Skin of body (tissue), 3 donors: ENCODE measurements around the gene IFNA7. TPM values are rescaled to one million over a fixed set of nuclear protein-coding genes. Genes with fewer than 3 reads are reported as not detected.
"Not testable (repeated sequence)": the region's sequence is repeated elsewhere in the genome, so short reads cannot be mapped to it uniquely, and the experiment has no call there.

Experiments
- DNase-seq: peaks from one replicate; lab custom pipeline; 2025; lab: John Stamatoyannopoulos, UW
- small RNA-seq: library from RNA; depleted of rRNA; stranded (forward); fragments of <200 nt; gene quantifications from one replicate; pipeline ENCODE3, GENCODE V24; 2014; ENCODE audit warnings: low replicate concordance
- total RNA-seq: library from RNA; depleted of rRNA; stranded (reverse); fragments of >200 nt; gene quantifications from one replicate; pipeline ENCODE4 v1.2.3, GENCODE V29; 2014

The IFNA7 gene
- total RNA-seq, 1 donor from 2014 or later: not detected

DNA sequence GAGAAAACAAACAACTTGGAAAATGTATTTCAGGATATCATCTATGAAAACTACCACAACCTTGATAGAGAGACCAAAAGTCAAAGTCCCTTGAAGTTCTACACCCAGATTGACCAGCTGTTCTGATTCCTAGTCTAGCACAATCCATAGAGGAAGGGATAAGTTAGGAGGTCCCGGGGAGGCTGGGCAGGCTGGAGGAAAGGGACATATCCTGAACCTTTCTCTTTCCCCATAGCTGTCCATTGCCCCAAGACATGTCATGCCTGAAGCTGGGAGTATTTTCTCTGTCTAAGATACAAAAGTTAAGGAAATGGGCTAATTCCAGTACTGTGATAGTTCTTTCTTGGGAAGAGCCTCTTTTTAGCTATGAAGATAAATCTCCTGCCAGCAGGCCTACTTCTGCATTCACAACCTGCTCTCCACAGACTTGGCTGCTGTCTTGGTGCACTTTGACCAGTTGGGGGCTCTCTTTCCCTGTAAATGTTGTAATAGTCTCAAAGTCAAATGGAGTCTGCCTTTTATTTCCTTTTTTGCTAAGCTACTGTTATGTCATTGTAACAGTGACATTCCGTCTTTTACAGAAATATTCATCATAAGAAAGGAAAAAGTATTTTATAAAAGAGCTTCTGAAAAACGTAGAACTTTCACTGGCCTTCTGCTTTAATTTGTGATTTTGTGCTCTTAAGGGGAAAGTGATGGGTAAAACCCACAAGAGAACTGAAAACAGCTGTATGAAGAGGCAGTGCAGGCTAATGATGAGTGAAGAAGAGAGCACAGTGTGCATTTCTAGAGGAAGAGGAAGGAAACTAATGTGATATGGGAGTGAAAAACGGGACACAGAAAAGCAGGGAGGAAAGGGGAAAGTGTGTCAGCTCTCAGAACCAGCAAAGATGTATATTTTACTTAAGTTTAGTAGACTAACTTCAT is 18.9 kb downstream of the IFNA7 start:
- not testable (repeated sequence) for DNase-seq

DNA sequence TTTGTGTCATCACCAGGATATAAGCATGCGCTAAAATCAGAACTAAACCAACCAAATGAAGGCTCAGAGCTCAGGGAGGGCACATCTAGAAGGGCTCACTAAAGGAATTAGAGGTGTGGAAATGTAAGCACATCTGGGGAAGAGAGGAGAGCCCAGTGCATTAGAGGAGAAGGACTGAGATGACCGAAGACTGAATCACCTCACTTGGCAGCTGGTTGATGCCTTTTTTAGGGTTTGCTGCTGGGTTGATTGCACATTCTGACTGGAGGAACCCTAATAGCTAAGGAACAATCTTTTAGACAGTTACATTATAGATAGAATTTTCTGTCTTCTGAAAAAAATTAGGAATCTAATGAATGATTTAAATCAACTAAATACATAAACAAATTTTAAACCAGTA is 27.3 kb downstream of the IFNA7 start:
- no peak for DNase-seq

GRCh38 chr9:21172156-21172555 is 29.8 kb downstream of the IFNA7 start:
- no peak for DNase-seq

- DNase-seq: no peak
Observed at GRCh38 chr9:21171351-21171750, 30.7 kb downstream of the IFNA7 start.

DNA sequence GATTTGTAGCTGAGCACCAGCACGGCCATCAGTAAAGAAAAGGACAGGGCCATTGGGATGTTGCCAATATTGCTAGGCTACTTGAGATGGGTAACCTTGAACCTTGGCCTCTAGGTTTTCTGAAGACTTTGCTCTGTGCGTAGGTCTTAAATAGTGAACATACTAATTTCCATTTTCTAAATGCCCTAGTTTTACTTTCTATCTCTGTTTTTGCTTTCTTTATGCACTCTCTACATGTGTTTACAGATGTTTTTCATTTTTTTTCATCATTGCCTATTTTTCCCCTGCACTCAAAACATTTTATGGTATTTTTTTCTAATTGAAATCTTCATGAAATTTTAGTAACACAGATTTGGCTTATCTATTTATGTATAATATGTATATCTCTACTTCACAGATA is 35.4 kb downstream of the IFNA7 start, which contains the start of gene IFNA21:
TSS of gene IFNA21 (minus strand) at position 101 of the 400 bp plus-strand sequence. CDS start at position 53, 48 bp downstream.
- not testable (repeated sequence) for DNase-seq

GRCh38 chr9:21165516-21165915 is 36.5 kb downstream of the IFNA7 start:
- no peak for DNase-seq

- no peak for DNase-seq
Observed at GRCh38 chr9:21160178-21160577, 41.8 kb downstream of the IFNA7 start.

DNA sequence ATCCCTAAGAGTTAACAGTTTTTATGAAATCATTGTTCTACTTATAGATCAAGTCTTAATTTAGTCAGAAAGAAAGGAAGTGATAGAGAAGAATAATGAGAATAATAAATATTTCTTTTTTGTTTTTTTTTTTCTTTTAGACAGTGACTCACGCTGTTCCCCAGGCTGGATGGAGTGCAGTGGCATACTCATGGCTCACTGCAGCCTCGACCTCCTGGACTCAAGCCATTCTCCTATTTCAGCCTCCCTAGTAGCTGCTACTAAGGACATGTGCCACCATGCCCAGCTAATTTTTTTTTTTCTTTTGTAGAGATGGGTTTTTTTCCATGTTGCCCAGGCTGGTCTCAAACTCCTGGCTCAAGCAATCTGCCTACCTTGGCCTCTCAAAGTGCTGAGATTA is 46.5 kb downstream of the IFNA7 start:
- DNase-seq: no peak

DNA sequence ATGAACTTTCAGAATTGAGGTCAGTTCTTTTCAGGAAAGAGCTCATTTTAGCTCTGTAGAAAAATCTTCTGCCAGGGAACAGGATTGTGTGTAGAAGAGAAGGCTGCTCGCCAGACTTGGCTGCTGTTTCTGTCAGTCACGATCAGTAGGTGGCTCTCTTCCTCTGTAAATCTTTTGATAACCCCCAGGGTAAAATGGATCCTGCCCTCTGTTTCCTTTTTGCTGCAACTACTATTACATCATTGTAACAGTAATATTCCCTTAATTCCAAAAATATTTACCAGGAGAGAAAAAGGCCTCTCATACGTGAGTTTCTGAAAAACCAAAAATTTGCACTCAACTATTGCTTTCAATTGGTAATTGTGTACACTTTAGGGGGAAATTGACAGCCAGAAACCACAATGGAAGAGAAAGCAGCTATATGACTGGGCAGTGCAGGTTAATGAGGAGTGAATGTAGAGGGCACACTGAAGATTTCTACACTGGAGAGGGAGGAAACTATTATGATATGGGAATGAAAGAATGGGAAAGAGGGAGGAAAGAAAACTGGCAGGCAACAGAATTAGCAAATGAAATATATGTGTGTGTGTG is 47.9 kb downstream of the IFNA7 start:
- DNase-seq: no peak

- no peak for DNase-seq
Observed at GRCh38 chr9:21153336-21154017, 48.5 kb downstream of the IFNA7 start.

Small RNA genes lying within 50 kb of the gene (small RNA-seq; reads per million reads assigned to genes)
- not detected for gene RF00019

Other genes starting within 250 kb of the IFNA7 start
- 4.7 TPM for gene HACD4, start 170.6 kb downstream of the IFNA7 start, total RNA-seq
- gene IFNB1, start 124.3 kb downstream of the IFNA7 start, total RNA-seq: not detected
- gene IFNW1, start 60.4 kb downstream of the IFNA7 start, total RNA-seq: not detected
- not detected for gene IFNA21, start 35.5 kb downstream of the IFNA7 start, total RNA-seq
- not detected for gene IFNA4, start 14.6 kb downstream of the IFNA7 start, total RNA-seq
- not detected for gene IFNA10, start 4.9 kb upstream of the IFNA7 start, total RNA-seq
- gene IFNA16, start 15.1 kb upstream of the IFNA7 start, total RNA-seq: not detected
- gene IFNA17, start 26.0 kb upstream of the IFNA7 start, total RNA-seq: not detected
- gene IFNA14, start 37.8 kb upstream of the IFNA7 start, total RNA-seq: not detected
- not detected for gene IFNA5, start 103.1 kb upstream of the IFNA7 start, total RNA-seq
- gene KLHL9, start 133.2 kb upstream of the IFNA7 start, total RNA-seq: 33.2 TPM
- gene IFNA6, start 148.7 kb upstream of the IFNA7 start, total RNA-seq: not detected
- gene IFNA13, start 165.9 kb upstream of the IFNA7 start, total RNA-seq: not detected
- not detected for gene IFNA2, start 183.2 kb upstream of the IFNA7 start, total RNA-seq
- not detected for gene IFNA8, start 206.9 kb upstream of the IFNA7 start, total RNA-seq
- gene IFNA1, start 238.2 kb upstream of the IFNA7 start, total RNA-seq: not detected